K562 (cell line): ENCODE results near the gene EVI5. TPM values are rescaled to one million over a fixed set of nuclear protein-coding genes. Genes with fewer than 3 reads are reported as not detected.
A peak's percentile ranks its signal among the peaks of the same experiment; 100 is the strongest.

Experiments used
- CHD2 ChIP-seq: IDR thresholded peaks from 2 replicates; pipeline ENCODE4 v1.6.1; 2011; ENCODE audit warnings: low read depth, low read length
- EHMT2 ChIP-seq: fragments of 450-650 bp; IDR thresholded peaks from 2 replicates; pipeline ENCODE4 v1.6.1; 2018; ENCODE audit warnings: antibody characterized with exemption
- NCOR1 ChIP-seq: fragments of 450-650 bp; IDR thresholded peaks from 2 replicates; pipeline ENCODE4 v1.6.1; 2016; ENCODE audit warnings: mild to moderate bottlenecking, moderate library complexity
- TAF9B ChIP-seq: fragments of 450-650 bp; IDR thresholded peaks from 2 replicates; pipeline ENCODE4 v1.6.1; 2018; ENCODE audit warnings: mild to moderate bottlenecking; ENCODE audit not compliant: partially characterized antibody
- ZNF140 ChIP-seq: fragments of 250-450 bp; sonication (Bioruptor Pico); IDR thresholded peaks from 2 replicates; pipeline ENCODE4 v1.8.0; 2021; ENCODE audit warnings: moderate library complexity, mild to moderate bottlenecking, inconsistent platforms
- ZNF3 ChIP-seq: fragments of 250-450 bp; sonication (Bioruptor Pico); IDR thresholded peaks from 2 replicates; pipeline ENCODE4 v1.5.0; 2021; ENCODE audit warnings: mild to moderate bottlenecking, moderate library complexity
- ZNF311 ChIP-seq: fragments of 250-450 bp; sonication (Bioruptor Pico); IDR thresholded peaks from 2 replicates; pipeline ENCODE4 v1.4.0; 2020; ENCODE audit warnings: mild to moderate bottlenecking, moderate library complexity
- polyA plus RNA-seq, 8 experiments: library from polyadenylated mRNA; depleted of rRNA in 4 of 8; stranded (reverse) in 5 of 8; unstranded in 3 of 8; fragments of >200 nt; fragmentation: Nextera tagmentation in 2 of 8; fragmentation: Illumina TruSeq in 1 of 8; extraction: Ambion mirVana in 2 of 8; extraction: Trizol in 1 of 8; gene quantifications; 2 replicates each; pipeline versions ENCODE4 v1.2.1 to v1.2.3, GENCODE V29; 2011 to 2014; ENCODE audit warnings: inconsistent platforms in 1 of 8, missing spikeins in 1 of 8
- total RNA-seq, 7 experiments: library from RNA; depleted of rRNA in 6 of 7; stranded (reverse); fragments of >200 nt in 6 of 7; fragmentation: Illumina TruSeq in 2 of 7; extraction: Trizol in 2 of 7; gene quantifications; 2 replicates each; pipeline versions ENCODE4 v1.2.1 to v1.2.3, GENCODE V29; 2011 to 2021; ENCODE audit warnings: low replicate concordance in 1 of 7
- TF ChIP-seq, protein P1 (sequence below): fragments of 200-400 bp; formaldehyde crosslinking; IDR thresholded peaks from 2 replicates; pipeline ENCODE4 v1.6.1; 2017; ENCODE audit warnings: mild to moderate bottlenecking, low read depth, low read length, moderate library complexity
- TF ChIP-seq, protein P2 (sequence below): fragments of 450-650 bp; formaldehyde crosslinking; IDR thresholded peaks from 2 replicates; pipeline ENCODE4 v1.4.0; 2020; ENCODE audit warnings: mild to moderate bottlenecking, mixed read lengths

Gene EVI5
- total and polyA plus RNA-seq, 9 of the 15 experiments (the other 6 are each of a cell fraction or from before 2014, with no cell fraction given) = 1.7 to 50.1 (median 13.7) TPM

DNA sequence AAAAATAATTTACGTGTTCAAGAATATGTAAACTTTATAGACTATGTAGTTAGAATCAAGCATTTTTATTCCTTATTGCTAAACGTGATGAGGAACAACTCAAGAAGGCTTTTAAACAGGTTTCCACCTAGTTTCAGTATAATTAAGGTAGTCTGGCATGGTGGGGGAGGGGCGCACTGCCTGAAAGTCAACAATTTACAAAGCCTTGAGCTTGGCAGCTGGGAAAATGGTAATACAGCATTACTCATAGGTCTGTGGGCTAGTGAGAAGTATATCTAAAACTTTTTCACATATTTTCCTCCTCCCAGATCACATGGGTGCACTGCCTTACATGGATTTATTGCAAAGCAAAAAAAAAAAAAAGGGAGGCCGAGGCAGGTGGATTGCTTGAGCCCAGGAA is 75.2 kb downstream of the EVI5 start (continued):
- TF ChIP-seq ZNF3 = no peak
- TF ChIP-seq TAF9B = no peak
- no peak for TF ChIP-seq EHMT2
- 0 out of 2 replicates have a peak, but pooled peaks have one; percentile 28 for TF ChIP-seq CHD2
- no peak for TF ChIP-seq ZNF311 (CRISPR knock-in tag)
- no peak for TF ChIP-seq ZNF140 (CRISPR knock-in tag)
- TF ChIP-seq, protein P1, sequence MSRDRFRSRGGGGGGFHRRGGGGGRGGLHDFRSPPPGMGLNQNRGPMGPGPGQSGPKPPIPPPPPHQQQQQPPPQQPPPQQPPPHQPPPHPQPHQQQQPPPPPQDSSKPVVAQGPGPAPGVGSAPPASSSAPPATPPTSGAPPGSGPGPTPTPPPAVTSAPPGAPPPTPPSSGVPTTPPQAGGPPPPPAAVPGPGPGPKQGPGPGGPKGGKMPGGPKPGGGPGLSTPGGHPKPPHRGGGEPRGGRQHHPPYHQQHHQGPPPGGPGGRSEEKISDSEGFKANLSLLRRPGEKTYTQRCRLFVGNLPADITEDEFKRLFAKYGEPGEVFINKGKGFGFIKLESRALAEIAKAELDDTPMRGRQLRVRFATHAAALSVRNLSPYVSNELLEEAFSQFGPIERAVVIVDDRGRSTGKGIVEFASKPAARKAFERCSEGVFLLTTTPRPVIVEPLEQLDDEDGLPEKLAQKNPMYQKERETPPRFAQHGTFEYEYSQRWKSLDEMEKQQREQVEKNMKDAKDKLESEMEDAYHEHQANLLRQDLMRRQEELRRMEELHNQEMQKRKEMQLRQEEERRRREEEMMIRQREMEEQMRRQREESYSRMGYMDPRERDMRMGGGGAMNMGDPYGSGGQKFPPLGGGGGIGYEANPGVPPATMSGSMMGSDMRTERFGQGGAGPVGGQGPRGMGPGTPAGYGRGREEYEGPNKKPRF = no peak
- peak; percentile 14; the same call in 1 of the 2 replicates for TF ChIP-seq NCOR1
- TF ChIP-seq, protein P2, sequence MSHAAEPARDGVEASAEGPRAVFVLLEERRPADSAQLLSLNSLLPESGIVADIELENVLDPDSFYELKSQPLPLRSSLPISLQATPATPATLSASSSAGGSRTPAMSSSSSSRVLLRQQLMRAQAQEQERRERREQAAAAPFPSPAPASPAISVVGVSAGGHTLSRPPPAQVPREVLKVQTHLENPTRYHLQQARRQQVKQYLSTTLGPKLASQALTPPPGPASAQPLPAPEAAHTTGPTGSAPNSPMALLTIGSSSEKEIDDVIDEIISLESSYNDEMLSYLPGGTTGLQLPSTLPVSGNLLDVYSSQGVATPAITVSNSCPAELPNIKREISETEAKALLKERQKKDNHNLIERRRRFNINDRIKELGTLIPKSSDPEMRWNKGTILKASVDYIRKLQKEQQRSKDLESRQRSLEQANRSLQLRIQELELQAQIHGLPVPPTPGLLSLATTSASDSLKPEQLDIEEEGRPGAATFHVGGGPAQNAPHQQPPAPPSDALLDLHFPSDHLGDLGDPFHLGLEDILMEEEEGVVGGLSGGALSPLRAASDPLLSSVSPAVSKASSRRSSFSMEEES = no peak
- TF ChIP-seq, all 486 proteins: peak for 4
